ENCODE measurements around the gene RFTN1.
A peak's percentile ranks its signal among the peaks of the same experiment; 100 is the strongest.

Gene RFTN1

DNA sequence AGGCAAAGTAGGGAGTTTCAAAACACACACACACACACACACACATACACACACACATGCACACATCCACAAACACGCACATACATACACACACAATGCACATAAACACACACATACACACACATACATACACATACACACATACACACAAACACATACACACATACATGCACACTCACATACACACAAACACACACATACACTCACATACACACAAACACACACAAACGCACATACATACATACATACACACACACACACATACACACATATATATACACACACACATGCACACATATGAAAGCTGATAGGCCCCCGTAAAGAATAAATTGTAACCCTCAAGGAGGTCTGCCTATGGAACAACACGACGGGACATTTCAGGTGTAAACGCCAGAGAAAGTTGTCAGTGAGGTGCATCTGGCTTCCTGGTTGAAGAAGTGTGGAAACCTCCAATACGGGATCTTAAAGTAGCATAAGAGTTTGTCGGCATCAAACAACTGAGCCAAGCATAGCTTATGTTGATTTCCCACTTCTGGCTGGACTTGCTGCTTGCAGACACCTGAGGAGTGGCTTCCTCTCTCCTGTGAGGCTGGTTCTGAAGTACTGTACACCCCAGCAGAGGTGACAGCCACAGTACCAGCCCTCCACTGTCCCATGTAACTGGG lies 5.8 kb downstream of the RFTN1 start:
- Mint-ChIP-seq H3K9me3 (no peaks in the 10 kb centered on the region), H3K4me3 (no peak overlapping the region), H3K27me3 (no peaks in the 10 kb centered on the region), H3K27ac (no peak overlapping the region), H3K36me3 (peaks cover 65% of the 10 kb centered on the region), H3K4me1 (peaks cover 55% of the 10 kb centered on the region)
- CTCF ChIA-PET, result interaction anchor here (1.1 kb wide), 1 partner anchor 218 kb away, joined by 3 read pairs; no protein-coding TSS in a partner anchor
- DNase-seq, result no peak

DNA sequence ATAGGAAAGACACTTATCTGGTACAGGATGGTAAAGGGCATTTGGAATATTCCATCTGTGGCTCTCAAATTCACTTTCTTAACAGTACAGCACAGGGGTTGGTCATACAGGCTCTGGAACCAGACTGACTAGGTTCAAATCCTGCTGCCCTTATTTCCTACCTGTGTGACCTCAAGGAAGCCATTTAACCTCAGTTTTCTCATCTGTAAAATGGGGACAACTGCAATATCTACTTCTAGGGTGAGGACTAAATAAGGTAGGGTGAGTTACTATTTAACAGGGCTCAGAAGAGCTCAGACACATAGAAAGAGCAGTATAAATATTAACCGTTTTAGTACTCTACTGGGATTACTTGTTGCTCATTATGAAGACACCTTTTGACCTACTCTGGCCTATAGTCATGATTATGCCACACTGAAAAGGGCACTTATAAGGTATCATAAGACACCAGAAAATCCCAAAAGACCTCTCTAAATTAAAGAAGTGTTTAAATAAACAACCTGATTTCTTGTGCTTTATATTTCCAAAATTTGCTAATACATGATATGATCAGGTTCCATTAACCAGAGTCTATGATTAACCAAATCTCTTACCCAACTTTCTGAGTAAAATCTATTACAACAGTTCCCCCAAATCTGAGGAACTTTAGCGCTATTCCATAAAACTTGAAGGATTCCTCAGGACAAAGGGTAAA lies 6.5 kb downstream of the RFTN1 start:
- H3K36me3 Mint-ChIP-seq, result peaks cover 67% of the 10 kb centered on the region
- H3K9me3 Mint-ChIP-seq, result no peaks in the 10 kb centered on the region
- DNase-seq, result no peak
- H3K27me3 Mint-ChIP-seq, result no peaks in the 10 kb centered on the region
- H3K4me1 Mint-ChIP-seq, result peaks cover 53% of the 10 kb centered on the region
- CTCF ChIA-PET, result interaction anchor here (0.9 kb wide), 1 partner anchor 9 kb away, joined by 3 read pairs; no protein-coding TSS in a partner anchor
- no peak overlapping the region for H3K4me3 Mint-ChIP-seq
- no peak overlapping the region for H3K27ac Mint-ChIP-seq

DNA sequence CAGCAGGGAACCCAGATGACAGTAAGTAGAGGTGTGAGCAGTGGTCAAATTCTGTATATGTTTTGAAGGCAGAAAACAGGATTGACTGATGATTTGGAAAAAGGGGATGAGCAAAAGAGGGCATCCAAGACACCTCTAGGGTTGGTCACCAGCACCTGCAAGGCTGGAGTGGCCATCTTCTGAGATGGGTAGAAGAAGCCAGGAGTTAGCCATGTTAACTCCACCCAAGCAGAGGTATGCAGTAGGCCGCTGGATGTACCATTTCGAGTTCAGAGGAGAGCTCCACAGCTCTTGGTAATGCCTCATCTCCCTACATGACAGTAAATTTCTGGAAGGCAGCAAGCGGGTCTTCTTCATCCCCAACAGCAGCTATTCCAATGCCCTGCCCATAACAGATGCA lies 7.0 kb downstream of the RFTN1 start:
- H3K4me1 Mint-ChIP-seq, result peaks cover 48% of the 10 kb centered on the region
- no peak for DNase-seq
- no peak overlapping the region for H3K27ac Mint-ChIP-seq
- peaks cover 64% of the 10 kb centered on the region for H3K36me3 Mint-ChIP-seq
- H3K4me3 Mint-ChIP-seq, result no peak overlapping the region
- no peaks in the 10 kb centered on the region for H3K9me3 Mint-ChIP-seq
- H3K27me3 Mint-ChIP-seq, result no peaks in the 10 kb centered on the region
- CTCF ChIA-PET, result interaction anchor here (0.9 kb wide), 1 partner anchor 8 kb away, joined by 3 read pairs; no protein-coding TSS in a partner anchor

- no peak overlapping the region for H3K4me3 Mint-ChIP-seq
- peaks cover 65% of the 10 kb centered on the region for H3K36me3 Mint-ChIP-seq
- DNase-seq, result no peak
- H3K27me3 Mint-ChIP-seq, result no peaks in the 10 kb centered on the region
- H3K9me3 Mint-ChIP-seq, result no peaks in the 10 kb centered on the region
- H3K4me1 Mint-ChIP-seq, result peaks cover 41% of the 10 kb centered on the region
- H3K27ac Mint-ChIP-seq, result no peak overlapping the region
- CTCF ChIA-PET, result no interaction called here
Measured at GRCh38 chr3:16504692-16505091, 8.8 kb downstream of the RFTN1 start.

GRCh38 chr3:16504242-16504641 lies 9.3 kb downstream of the RFTN1 start:
- Mint-ChIP-seq H3K4me1 (peaks cover 38% of the 10 kb centered on the region), H3K27me3 (no peaks in the 10 kb centered on the region), H3K36me3 (peaks cover 67% of the 10 kb centered on the region), H3K4me3 (no peak overlapping the region), H3K27ac (no peak overlapping the region), H3K9me3 (no peaks in the 10 kb centered on the region)
- no peak for DNase-seq
- CTCF ChIA-PET, result no interaction called here

DNA sequence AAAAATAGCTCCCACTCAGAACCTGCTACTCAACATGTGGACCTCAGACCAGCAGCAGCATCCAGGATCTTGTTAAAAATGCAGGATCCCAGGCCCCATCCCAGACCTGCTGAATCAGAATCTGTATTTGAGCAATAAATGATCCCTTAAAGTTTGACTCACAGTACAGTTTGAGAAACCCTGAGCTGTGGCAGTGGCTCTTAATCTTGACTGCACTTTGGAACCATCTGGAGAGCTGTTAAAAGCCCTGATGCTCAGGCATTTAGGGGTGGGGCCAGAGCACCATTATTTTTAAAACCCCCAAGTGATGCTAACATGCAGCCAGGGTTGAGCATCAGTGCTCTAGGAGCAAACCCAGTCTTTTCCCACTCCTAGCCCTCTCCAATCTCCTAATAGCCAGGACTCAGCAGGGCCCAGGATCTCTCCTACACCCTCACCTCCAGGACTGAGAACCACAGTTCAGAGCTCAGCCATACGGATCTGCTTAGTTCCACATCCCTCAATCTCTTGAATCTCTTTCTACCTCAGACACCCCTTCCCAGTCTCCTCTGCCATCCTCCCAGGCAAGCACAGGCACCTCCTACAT lies 10.2 kb downstream of the RFTN1 start:
- Mint-ChIP-seq H3K4me3 (no peak overlapping the region), H3K27me3 (no peaks in the 10 kb centered on the region), H3K9me3 (no peaks in the 10 kb centered on the region), H3K4me1 (peaks cover 42% of the 10 kb centered on the region), H3K36me3 (peaks cover 70% of the 10 kb centered on the region), H3K27ac (no peak overlapping the region)
- no peak for DNase-seq
- CTCF ChIA-PET, result interaction anchor here (1.4 kb wide), 1 partner anchor 9 kb away, joined by 3 read pairs; no protein-coding TSS in a partner anchor

- peaks cover 40% of the 10 kb centered on the region for H3K4me1 Mint-ChIP-seq
- no peak for DNase-seq
- H3K36me3 Mint-ChIP-seq, result peaks cover 65% of the 10 kb centered on the region
- no peaks in the 10 kb centered on the region for H3K27me3 Mint-ChIP-seq
- H3K9me3 Mint-ChIP-seq, result no peaks in the 10 kb centered on the region
- CTCF ChIA-PET, result interaction anchor here (1.4 kb wide), 1 partner anchor 8 kb away, joined by 3 read pairs; no protein-coding TSS in a partner anchor
- no peak overlapping the region for H3K4me3 Mint-ChIP-seq
- no peak overlapping the region for H3K27ac Mint-ChIP-seq
Measured at GRCh38 chr3:16502347-16502908, 11.1 kb downstream of the RFTN1 start.

- Mint-ChIP-seq H3K36me3 (peaks cover 57% of the 10 kb centered on the region), H3K4me1 (peaks cover 45% of the 10 kb centered on the region), H3K27me3 (no peaks in the 10 kb centered on the region), H3K9me3 (no peaks in the 10 kb centered on the region), H3K27ac (no peak overlapping the region), H3K4me3 (no peak overlapping the region)
- DNase-seq, result no peak
- CTCF ChIA-PET, result no interaction called here
Measured at GRCh38 chr3:16501376-16501775, 12.1 kb downstream of the RFTN1 start.

- H3K4me1 Mint-ChIP-seq, result peaks cover 50% of the 10 kb centered on the region
- no peaks in the 10 kb centered on the region for H3K27me3 Mint-ChIP-seq
- H3K9me3 Mint-ChIP-seq, result no peaks in the 10 kb centered on the region
- CTCF ChIA-PET, result no interaction called here
- H3K4me3 Mint-ChIP-seq, result no peak overlapping the region
- no peak overlapping the region for H3K27ac Mint-ChIP-seq
- no peak for DNase-seq
- H3K36me3 Mint-ChIP-seq, result peaks cover 54% of the 10 kb centered on the region
Measured at GRCh38 chr3:16500911-16501310, 12.6 kb downstream of the RFTN1 start.

GRCh38 chr3:16500093-16500492 lies 13.4 kb downstream of the RFTN1 start:
- CTCF ChIA-PET, result no interaction called here
- peaks cover 47% of the 10 kb centered on the region for H3K36me3 Mint-ChIP-seq

DNA sequence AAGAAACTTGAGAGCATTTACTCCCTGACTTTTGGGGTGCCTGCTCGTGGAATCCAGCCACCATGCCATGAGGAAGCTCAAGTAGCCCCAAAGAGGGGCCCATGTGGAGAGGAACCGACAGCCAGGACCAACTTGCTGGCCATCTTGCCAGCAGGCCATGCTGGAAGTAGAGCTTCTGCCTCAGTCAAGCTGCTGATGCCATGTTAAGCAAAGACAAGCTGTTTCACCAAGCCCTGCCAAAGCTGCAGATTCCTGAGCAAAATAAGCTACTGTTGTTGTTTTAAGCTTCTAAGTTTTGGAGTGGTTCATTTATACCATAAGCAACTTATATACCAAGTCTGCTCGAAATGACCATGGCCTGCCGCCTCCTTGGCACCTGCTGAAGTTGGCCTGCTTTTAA lies 14.1 kb downstream of the RFTN1 start:
- peaks cover 59% of the 10 kb centered on the region for H3K4me1 Mint-ChIP-seq
- no peaks in the 10 kb centered on the region for H3K27me3 Mint-ChIP-seq
- no peak overlapping the region for H3K27ac Mint-ChIP-seq
- no peaks in the 10 kb centered on the region for H3K9me3 Mint-ChIP-seq
- H3K4me3 Mint-ChIP-seq, result no peak overlapping the region
- CTCF ChIA-PET, result no interaction called here
- no peak for DNase-seq
- H3K36me3 Mint-ChIP-seq, result peaks cover 43% of the 10 kb centered on the region

More at GRCh38 chr3:16500093-16500492, 13.4 kb downstream of the RFTN1 start:
- no peak overlapping the region for H3K4me3 Mint-ChIP-seq
- peaks cover 57% of the 10 kb centered on the region for H3K4me1 Mint-ChIP-seq
- H3K27me3 Mint-ChIP-seq, result no peaks in the 10 kb centered on the region
- H3K27ac Mint-ChIP-seq, result no peak overlapping the region
- no peaks in the 10 kb centered on the region for H3K9me3 Mint-ChIP-seq
- DNase-seq, result no peak

- Mint-ChIP-seq H3K4me3 (no peak overlapping the region), H3K27me3 (no peaks in the 10 kb centered on the region), H3K4me1 (peaks cover 59% of the 10 kb centered on the region), H3K27ac (peak overlapping the region; percentile 19), H3K36me3 (peaks cover 36% of the 10 kb centered on the region), H3K9me3 (no peaks in the 10 kb centered on the region)
- no peak for DNase-seq
- CTCF ChIA-PET, result interaction anchor here (0.9 kb wide), 1 partner anchor 8 kb away, joined by 3 read pairs; no protein-coding TSS in a partner anchor
Measured at GRCh38 chr3:16498130-16498890, 15.2 kb downstream of the RFTN1 start.

DNA sequence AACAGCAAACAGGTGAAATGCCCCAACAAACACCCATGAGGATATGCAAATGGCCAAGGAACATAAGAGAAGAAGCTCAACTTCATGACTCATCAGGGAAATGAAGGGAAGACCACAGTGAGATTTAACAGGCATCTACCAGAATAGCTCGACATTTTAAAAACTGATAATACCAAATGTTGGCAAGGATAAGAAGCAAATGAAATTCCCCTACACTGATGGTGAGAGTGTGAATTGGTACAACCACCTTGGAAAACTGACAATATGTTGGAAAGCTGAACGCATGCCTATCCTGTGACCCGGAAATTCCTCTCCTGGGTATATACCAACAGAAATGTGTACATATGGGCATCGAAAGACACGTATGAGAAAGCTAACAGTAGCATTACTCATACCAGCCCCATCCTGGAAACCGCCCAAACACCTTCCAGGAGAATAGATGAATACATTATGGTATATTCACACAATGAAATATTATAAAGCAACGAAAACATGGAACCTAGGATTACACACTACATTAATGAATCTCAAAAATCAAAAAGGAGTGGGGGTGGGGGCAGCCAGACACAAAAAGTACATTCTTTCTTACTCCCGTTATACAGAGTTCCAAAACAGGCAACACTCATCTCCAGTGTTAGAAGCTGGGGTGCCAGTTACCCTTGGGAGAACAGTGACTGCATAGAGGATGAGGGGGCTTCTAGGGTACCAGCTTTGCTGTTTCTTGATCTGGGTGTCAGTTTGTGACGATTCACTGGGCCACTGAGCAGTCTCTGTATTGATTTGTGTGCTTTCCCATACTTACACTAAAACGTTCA lies 16.9 kb downstream of the RFTN1 start:
- no peak for DNase-seq
- CTCF ChIA-PET, result interaction anchor here (1.2 to 2.2 kb wide), 3 partner anchors 14 to 19 kb away, joined by 3 to 6 read pairs (median 6); no protein-coding TSS in a partner anchor
- Mint-ChIP-seq H3K4me3 (no peak overlapping the region), H3K27me3 (no peaks in the 10 kb centered on the region), H3K36me3 (peaks cover 39% of the 10 kb centered on the region), H3K4me1 (peaks cover 57% of the 10 kb centered on the region), H3K9me3 (no peaks in the 10 kb centered on the region), H3K27ac (peak overlapping the region; percentile 77)
